GM12878 (cell line): ENCODE measurements around the gene CBARP. TPM values are rescaled to one million over a fixed set of nuclear protein-coding genes. Genes with fewer than 3 reads are reported as not detected.

Experiments
- BCL11A ChIP-seq: IDR thresholded peaks from 2 replicates; pipeline ENCODE4 v1.6.1; 2011; ENCODE audit warnings: low read depth, low read length
- CHD1 ChIP-seq: IDR thresholded peaks from 2 replicates; pipeline ENCODE4 v1.6.1; 2012; ENCODE audit warnings: low read depth, low read length, improper control_type of control experiment
- CHD2 ChIP-seq: IDR thresholded peaks from 2 replicates; pipeline ENCODE4 v1.6.1; 2011; ENCODE audit warnings: low read depth, low read length, improper control_type of control experiment, borderline replicate concordance
- EZH2 ChIP-seq: IDR thresholded peaks from 2 replicates; pipeline ENCODE4 v1.6.1; 2012; ENCODE audit warnings: low read depth, mild to moderate bottlenecking, control low read depth, inconsistent platforms, low read length, borderline replicate concordance; ENCODE audit not compliant: control insufficient read depth
- FOXM1 ChIP-seq: IDR thresholded peaks from 2 replicates; pipeline ENCODE4 v1.6.1; 2012; ENCODE audit warnings: low read depth, mild to moderate bottlenecking, inconsistent platforms, low read length, moderate library complexity
- IRF4 ChIP-seq: IDR thresholded peaks from 2 replicates; pipeline ENCODE4 v1.6.1; 2011; ENCODE audit warnings: low read depth, low read length
- MXI1 ChIP-seq: fragments of 150-350 bp; IDR thresholded peaks from 2 replicates; pipeline ENCODE4 v1.6.1; 2011; ENCODE audit warnings: low read depth, mild to moderate bottlenecking, inconsistent platforms, low read length, improper control_type of control experiment
- NFIC ChIP-seq: IDR thresholded peaks from 2 replicates; pipeline ENCODE4 v1.6.1; 2012; ENCODE audit warnings: low read depth, mild to moderate bottlenecking, inconsistent platforms, low read length, moderate library complexity
- PAX8 ChIP-seq: fragments of 450-650 bp; IDR thresholded peaks from 2 replicates; pipeline ENCODE4 v1.6.1; 2017; ENCODE audit warnings: mild to moderate bottlenecking, moderate library complexity
- POLR2AphosphoS2 ChIP-seq: IDR thresholded peaks from 2 replicates; pipeline ENCODE4 v1.6.1; 2011; ENCODE audit warnings: low read depth, mild to moderate bottlenecking, low read length, improper control_type of control experiment, moderate library complexity
- POU2F2 ChIP-seq: IDR thresholded peaks from 3 replicates; pipeline ENCODE4 v1.6.1; 2011; ENCODE audit warnings: low read depth, mild to moderate bottlenecking, low read length, borderline replicate concordance
- RAD51 ChIP-seq: fragments of 450-650 bp; IDR thresholded peaks from 2 replicates; pipeline ENCODE4 v1.6.1; 2016; ENCODE audit warnings: moderate library complexity, mild to moderate bottlenecking, inconsistent platforms
- RELA ChIP-seq: fragments of 450-650 bp; IDR thresholded peaks from 2 replicates; pipeline ENCODE4 v1.8.0; 2014; ENCODE audit warnings: borderline replicate concordance; ENCODE audit not compliant: partially characterized antibody
- SIN3A ChIP-seq: IDR thresholded peaks from 2 replicates; pipeline ENCODE4 v1.6.1; 2012; ENCODE audit warnings: low read depth, low read length, improper control_type of control experiment
- SPI1 ChIP-seq: IDR thresholded peaks from 2 replicates; pipeline ENCODE4 v1.6.1; 2011; ENCODE audit warnings: low read depth, mild to moderate bottlenecking, low read length, moderate library complexity, borderline replicate concordance; ENCODE audit not compliant: insufficient read depth
- SRF ChIP-seq, 2 experiments: IDR thresholded peaks; 2 replicates each; pipeline ENCODE4 v1.6.1; 2011; ENCODE audit warnings: low read depth in 2 of 2, low read length in 2 of 2, mild to moderate bottlenecking in 1 of 2, moderate library complexity in 1 of 2
- WRNIP1 ChIP-seq: IDR thresholded peaks from 2 replicates; pipeline ENCODE4 v1.6.1; 2011; ENCODE audit warnings: low read depth, low read length, improper control_type of control experiment, borderline replicate concordance
- YBX1 ChIP-seq: fragments of 450-650 bp; IDR thresholded peaks from 2 replicates; pipeline ENCODE4 v1.6.1; 2016; ENCODE audit warnings: antibody characterized with exemption
- ZNF207 ChIP-seq: fragments of 450-650 bp; IDR thresholded peaks from 2 replicates; pipeline ENCODE4 v1.6.1; 2014; ENCODE audit warnings: antibody characterized with exemption, mild to moderate bottlenecking, borderline replicate concordance
- polyA plus RNA-seq, 11 experiments: library from polyadenylated mRNA; depleted of rRNA in 4 of 11; unstranded in 6 of 11; stranded (reverse) in 5 of 11; fragments of >200 nt; fragmentation: Nextera tagmentation in 4 of 11; fragmentation: Illumina TruSeq in 1 of 11; extraction: Ambion mirVana in 4 of 11; extraction: Trizol in 1 of 11; gene quantifications; 1 replicate in 1 of 11; 2 replicates in 10 of 11; pipeline versions ENCODE4 v1.2.1 to v1.2.3, GENCODE V29; 2011 to 2016; ENCODE audit warnings: inconsistent platforms in 2 of 11, missing spikeins in 2 of 11, low read depth in 1 of 11
- total RNA-seq, 4 experiments: library from RNA; depleted of rRNA in 3 of 4; stranded (reverse); fragments of >200 nt in 3 of 4; fragmentation: Illumina TruSeq in 1 of 4; extraction: Trizol in 1 of 4; gene quantifications; 2 replicates each; pipeline versions ENCODE4 v1.2.1 to v1.2.3, GENCODE V29; 2013 to 2021
- TF ChIP-seq, protein P1 (sequence below): fragments of 450-650 bp; IDR thresholded peaks from 2 replicates; pipeline ENCODE4 v1.6.1; 2017; ENCODE audit warnings: mild to moderate bottlenecking, moderate library complexity
- TF ChIP-seq, protein P2 (sequence below): fragments of 450-650 bp; IDR thresholded peaks from 2 replicates; pipeline ENCODE4 v1.6.1; 2016; ENCODE audit warnings: mild to moderate bottlenecking

CBARP gene
- total and polyA plus RNA-seq, 10 of the 15 experiments (the other 5 are each of a cell fraction or from before 2014, with no cell fraction given), result 0.04 to 0.59 (median 0.18) TPM; not detected in 3

DNA sequence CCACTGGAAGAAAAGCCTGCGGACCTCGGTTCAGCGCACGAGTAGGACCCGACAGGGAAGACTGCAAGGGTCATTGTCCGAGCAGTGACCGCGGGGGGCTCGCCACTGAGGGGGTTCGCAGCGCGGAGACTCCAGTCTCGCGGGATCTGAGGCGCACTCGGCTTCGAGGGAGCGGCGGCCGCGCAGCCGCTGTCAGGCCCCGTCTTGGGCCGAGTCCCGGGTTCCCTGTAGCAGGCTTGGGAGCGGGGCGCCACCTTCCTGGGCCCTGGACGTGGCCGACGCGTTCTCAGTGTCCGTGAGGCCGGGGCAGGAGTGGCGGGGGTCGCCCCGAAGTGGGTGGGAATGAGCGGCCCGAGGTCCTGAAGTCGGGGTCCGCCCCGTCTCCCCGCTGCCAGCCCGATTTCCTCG is 37.1 kb upstream of the CBARP start (continued):
- TF ChIP-seq, protein P1, sequence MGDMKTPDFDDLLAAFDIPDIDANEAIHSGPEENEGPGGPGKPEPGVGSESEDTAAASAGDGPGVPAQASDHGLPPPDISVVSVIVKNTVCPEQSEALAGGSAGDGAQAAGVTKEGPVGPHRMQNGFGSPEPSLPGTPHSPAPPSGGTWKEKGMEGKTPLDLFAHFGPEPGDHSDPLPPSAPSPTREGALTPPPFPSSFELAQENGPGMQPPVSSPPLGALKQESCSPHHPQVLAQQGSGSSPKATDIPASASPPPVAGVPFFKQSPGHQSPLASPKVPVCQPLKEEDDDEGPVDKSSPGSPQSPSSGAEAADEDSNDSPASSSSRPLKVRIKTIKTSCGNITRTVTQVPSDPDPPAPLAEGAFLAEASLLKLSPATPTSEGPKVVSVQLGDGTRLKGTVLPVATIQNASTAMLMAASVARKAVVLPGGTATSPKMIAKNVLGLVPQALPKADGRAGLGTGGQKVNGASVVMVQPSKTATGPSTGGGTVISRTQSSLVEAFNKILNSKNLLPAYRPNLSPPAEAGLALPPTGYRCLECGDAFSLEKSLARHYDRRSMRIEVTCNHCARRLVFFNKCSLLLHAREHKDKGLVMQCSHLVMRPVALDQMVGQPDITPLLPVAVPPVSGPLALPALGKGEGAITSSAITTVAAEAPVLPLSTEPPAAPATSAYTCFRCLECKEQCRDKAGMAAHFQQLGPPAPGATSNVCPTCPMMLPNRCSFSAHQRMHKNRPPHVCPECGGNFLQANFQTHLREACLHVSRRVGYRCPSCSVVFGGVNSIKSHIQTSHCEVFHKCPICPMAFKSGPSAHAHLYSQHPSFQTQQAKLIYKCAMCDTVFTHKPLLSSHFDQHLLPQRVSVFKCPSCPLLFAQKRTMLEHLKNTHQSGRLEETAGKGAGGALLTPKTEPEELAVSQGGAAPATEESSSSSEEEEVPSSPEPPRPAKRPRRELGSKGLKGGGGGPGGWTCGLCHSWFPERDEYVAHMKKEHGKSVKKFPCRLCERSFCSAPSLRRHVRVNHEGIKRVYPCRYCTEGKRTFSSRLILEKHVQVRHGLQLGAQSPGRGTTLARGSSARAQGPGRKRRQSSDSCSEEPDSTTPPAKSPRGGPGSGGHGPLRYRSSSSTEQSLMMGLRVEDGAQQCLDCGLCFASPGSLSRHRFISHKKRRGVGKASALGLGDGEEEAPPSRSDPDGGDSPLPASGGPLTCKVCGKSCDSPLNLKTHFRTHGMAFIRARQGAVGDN, result no peak
- TF ChIP-seq WRNIP1 (no peak), PAX8 (no peak), EZH2 (no peak), RELA (no peak), YBX1 (no peak), SPI1 (no peak), RAD51 (no peak), ZNF207 (no peak), SRF (IDR thresholded peaks at IDR 0.05; ENCODE audit: low read depth in 2 of 2, low read length in 2 of 2) (no peak), IRF4 (no peak), NFIC (no peak), CHD2 (no peak), BCL11A (no peak), MXI1 (no peak), SIN3A (no peak), POLR2AphosphoS2 (0 out of 2 replicates have a peak, but pooled peaks have one; percentile 12), FOXM1 (no peak), CHD1 (no peak), POU2F2 (0 out of 3 replicates have a peak, but pooled peaks have one; percentile 6)
- TF ChIP-seq, protein P2, sequence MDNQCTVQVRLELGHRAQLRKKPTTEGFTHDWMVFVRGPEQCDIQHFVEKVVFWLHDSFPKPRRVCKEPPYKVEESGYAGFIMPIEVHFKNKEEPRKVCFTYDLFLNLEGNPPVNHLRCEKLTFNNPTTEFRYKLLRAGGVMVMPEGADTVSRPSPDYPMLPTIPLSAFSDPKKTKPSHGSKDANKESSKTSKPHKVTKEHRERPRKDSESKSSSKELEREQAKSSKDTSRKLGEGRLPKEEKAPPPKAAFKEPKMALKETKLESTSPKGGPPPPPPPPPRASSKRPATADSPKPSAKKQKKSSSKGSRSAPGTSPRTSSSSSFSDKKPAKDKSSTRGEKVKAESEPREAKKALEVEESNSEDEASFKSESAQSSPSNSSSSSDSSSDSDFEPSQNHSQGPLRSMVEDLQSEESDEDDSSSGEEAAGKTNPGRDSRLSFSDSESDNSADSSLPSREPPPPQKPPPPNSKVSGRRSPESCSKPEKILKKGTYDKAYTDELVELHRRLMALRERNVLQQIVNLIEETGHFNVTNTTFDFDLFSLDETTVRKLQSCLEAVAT, result 0 out of 2 replicates have a peak, but pooled peaks have one; percentile 18
